GM13977 (cell line): ENCODE data around the gene TMEM97.

Experiments used
- DNase-seq: peaks from one replicate; pipeline ENCODE4 v3.0.0; 2012; ENCODE audit warnings: low spot score
- in situ Hi-C: fragments of 300-500 bp; cut with MboI; formaldehyde crosslinking; loops from one replicate; pipeline ENCODE4 v1.12.0; 2022; ENCODE audit warnings: low sequenced_read_pairs, low pct_unique_long_range_greater_than_20kb, mixed read lengths, inconsistent platforms; ENCODE audit not compliant: unreplicated experiment
- TF ChIP-seq, protein P1 (sequence below): IDR thresholded peaks from 2 replicates; pipeline ENCODE4 v1.5.1; 2012; ENCODE audit warnings: mild to moderate bottlenecking, control low read depth; ENCODE audit not compliant: insufficient read depth; ENCODE audit errors: extremely low read depth, missing control alignments

Gene TMEM97

DNA sequence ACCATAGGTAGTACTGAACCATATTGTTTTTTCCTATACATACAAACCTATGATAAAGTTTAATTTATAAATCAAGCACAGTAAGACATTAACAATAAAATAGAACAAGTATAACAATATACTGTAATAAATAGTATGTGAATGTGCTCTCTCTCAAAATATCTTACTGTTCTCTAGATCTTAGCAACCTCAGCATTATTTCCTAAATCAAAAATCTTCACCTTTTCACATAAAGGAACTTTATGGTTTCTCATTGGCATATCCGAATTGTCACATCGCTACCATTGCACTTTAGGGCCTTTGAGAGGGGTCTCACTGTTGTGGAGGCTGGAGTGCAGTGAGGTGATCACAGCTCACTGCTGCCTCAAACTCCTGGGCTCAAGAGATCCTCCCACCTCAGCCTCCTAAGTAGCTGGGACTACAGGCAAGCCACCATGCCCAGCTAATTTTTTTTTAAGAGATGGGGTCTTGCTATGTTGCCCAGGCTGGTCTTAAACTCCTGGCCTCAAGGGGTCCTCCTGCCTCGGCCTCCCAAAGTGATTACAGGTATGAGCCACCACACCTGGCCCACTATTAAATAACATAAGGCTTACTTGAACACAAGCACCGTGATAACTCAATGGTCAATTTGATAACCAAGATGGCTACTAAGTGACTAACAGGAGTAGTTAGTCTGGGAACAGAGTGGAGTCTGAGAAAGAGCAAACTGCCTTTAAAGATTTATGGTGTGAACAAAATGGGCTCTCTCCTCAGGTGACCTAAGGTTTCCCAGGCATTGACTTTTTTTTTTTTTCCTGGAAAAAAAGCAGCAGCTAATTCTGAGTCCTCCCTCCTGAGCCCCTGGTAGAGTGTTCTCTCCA lies 2.9 kb upstream of the TMEM97 start:
- in situ Hi-C loops, result no loop called here
- DNase-seq, result no peak
- TF ChIP-seq, protein P1, sequence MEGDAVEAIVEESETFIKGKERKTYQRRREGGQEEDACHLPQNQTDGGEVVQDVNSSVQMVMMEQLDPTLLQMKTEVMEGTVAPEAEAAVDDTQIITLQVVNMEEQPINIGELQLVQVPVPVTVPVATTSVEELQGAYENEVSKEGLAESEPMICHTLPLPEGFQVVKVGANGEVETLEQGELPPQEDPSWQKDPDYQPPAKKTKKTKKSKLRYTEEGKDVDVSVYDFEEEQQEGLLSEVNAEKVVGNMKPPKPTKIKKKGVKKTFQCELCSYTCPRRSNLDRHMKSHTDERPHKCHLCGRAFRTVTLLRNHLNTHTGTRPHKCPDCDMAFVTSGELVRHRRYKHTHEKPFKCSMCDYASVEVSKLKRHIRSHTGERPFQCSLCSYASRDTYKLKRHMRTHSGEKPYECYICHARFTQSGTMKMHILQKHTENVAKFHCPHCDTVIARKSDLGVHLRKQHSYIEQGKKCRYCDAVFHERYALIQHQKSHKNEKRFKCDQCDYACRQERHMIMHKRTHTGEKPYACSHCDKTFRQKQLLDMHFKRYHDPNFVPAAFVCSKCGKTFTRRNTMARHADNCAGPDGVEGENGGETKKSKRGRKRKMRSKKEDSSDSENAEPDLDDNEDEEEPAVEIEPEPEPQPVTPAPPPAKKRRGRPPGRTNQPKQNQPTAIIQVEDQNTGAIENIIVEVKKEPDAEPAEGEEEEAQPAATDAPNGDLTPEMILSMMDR, result no peak

DNA sequence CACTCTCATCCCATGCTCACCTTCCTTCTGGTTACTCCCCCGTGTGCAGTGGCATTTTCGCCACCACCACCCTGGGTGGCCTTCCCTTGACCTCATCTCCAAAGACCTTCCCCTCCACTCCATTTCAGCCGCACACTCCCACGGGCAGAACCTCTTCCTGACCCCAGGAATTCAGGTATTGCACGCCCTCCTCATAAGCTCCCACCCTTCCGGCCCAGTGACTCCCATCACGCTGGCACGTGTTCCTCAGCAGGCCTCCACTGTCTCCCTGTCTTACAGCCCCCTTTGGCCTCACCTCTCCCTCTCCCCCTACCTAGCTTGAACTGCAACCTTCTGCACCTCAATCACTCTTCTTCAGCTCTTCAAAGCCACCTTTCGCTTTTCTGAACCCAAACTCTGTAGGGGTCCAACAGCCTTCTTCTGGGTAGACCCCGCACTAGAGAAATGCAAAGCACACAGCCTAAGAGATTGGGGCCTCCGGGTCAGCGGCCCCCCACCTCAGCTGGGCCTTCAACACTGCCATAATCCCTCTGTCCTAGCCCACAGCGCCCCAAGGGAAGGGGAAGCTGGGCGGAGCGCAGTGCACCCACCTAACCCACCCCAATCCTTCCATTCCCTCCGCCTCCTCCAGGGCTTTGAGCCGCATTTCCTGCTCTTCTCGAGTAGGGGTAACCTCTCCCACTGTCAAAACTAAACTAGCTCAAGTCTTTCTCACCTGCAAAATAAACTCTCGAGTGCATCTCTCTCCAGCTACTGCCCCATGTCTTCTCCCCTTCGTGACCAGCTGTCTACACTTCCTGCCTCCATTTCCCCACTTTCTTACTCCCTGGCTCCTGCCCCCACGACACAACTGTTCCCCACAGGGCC lies 1.7 kb upstream of the TMEM97 start:
- in situ Hi-C loops, result no loop called here
- no peak for DNase-seq
- TF ChIP-seq, protein P1, result no peak

DNA sequence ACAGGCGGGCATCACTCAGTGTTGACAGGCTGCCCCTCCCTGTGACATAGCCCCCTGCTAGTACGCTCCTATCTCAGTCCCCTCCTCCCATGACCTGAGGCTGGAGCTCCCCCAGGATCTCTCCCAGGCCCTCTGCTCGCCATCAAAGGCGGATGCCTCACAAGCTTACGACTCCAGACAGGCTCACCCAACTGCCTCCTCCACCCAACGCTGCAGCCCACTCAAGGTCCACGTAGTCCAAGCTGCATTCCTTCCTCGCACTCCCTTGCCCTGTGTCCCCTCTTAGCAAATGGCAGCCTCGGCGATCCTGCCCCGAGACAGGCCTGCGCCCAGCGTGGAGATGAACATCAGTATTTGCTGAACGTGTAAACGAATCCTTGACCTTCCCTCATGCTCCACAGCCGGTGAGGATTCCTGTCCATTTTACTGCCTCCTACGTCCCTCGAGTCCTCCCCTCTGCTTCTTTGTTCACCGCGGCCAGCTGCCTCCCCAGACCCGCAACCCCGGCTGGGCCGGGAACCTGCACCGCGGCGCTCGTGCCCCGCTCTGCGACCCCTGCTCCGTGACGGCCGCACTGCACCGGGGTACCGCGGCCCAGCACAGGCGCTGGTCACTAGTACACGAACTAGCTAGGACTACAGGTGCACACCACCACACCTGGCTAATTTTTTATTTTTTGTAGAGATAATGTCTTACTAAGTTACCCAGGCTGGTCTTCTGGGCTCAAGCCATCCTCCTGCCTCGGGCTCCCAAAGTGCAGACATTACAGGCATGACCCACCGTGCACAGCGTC lies 838 bp upstream of the TMEM97 start:
- DNase-seq, result no peak
- TF ChIP-seq, protein P1, result no peak
- in situ Hi-C loops, result no loop called here

DNA sequence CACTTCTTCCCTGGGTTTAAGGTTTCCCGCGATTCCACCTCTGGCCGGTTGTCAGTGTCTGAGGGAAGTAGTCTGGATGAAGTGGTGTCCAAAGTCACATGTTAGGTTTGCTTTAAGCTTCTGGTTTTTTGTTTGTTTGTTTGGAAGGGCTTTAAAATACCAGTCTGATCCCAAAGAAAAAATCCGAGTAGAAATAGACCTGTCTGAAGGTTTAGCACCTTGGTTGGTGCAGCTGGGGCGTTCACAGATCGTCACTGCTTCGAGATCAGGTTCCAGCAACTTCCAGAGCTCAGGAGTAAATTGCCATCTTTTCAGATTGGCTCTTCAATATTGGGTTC lies 567 bp downstream of the TMEM97 start:
- TF ChIP-seq, protein P1, result no peak
- in situ Hi-C loops, result no loop called here
- no peak for DNase-seq

DNA sequence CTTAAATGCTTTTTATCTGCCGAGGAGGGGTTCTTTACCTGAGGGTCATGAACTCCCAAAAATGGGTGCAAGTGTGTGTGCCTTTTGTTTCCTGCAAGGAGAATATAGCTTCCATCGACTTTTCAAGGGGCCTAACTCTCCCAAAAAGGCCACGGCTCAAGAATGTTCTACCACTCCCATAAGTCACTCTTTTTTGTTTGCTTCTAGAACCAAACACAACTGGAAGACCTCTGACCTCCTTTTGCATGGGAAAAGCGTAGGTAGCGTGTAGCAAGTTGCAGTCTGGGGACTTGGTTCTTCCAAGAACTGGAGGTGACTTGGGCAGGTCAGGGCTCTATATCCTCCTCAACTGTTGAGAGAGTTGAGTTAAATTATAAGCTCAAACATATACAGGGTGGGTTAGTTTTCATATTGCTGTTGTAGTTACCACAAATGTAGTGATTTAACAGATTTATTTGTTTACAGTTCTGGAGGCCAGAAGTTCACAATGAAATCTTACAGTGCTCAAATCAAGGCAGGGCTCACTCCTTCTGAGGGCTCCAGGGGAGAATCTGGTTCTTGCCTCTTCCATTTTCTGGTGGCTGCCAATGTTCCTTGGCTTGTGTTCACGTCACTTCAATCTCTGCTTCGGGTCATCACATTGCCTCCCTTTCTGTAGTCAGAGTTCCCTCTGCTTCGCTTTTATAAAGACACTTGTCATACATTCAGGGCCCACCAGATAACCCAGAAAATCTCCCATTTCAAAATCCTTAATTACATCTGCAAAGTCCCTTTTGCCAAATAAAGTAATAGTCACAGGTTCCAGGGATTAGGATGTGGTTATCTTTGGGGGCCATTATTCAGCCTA lies 1.4 kb downstream of the TMEM97 start:
- TF ChIP-seq, protein P1, result no peak
- no peak for DNase-seq
- in situ Hi-C loops, result no loop called here
